GM12873 (cell line): ENCODE data around the gene PACSIN2.

Experiments used
- CTCF ChIP-seq: IDR thresholded peaks from 2 replicates; pipeline ENCODE4 v1.5.1; 2012; ENCODE audit warnings: low read depth, mild to moderate bottlenecking, moderate library complexity, low read length, control low read depth; ENCODE audit not compliant: insufficient read depth; ENCODE audit errors: missing control alignments

The PACSIN2 gene

DNA sequence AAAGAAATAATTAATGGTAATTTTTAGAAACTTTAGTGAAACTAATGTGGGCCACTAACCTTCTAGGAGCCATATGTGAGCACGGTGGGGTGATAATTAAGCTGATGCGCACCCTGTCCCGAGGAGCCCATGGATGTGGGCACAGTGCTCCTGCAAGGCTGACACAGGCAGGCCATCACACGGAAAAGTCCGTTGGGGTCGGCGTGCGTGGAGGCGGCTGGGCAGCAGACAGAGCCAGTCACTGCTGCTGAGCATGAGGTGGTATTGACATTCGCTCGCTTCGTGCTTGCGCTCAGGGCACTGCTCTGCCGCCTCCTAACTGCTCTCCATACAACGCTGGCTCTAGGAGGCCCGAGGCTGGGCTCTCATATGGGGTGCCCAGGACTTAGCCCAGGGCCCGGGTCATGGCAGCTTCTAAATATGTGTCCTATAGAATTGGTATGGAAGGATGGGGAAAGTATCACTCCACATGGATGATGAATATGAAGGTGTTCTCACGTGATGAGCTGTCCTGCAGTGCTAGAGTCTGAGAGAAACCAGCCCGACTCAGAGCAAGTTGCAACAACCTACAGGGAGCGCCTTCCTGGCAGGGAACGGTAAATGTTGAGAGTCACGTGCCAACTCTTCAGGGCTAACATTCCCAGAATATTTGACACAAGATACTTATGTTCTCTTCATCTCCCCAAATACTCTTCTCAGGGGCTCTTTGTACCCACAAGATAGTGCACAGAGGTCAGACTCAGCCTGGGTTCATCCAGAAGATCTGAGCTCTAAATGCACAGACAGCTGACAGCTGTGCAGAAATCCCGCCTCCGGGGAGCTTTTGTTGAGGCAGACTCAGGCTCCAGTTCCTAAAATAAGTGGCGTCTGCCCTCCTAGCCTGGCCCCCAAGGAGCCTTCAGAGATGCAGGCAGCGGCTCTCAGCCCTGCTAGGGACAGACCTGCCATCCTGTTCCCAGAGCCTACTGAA, 107.3 kb downstream of the PACSIN2 start:
- no peak for TF ChIP-seq CTCF

DNA sequence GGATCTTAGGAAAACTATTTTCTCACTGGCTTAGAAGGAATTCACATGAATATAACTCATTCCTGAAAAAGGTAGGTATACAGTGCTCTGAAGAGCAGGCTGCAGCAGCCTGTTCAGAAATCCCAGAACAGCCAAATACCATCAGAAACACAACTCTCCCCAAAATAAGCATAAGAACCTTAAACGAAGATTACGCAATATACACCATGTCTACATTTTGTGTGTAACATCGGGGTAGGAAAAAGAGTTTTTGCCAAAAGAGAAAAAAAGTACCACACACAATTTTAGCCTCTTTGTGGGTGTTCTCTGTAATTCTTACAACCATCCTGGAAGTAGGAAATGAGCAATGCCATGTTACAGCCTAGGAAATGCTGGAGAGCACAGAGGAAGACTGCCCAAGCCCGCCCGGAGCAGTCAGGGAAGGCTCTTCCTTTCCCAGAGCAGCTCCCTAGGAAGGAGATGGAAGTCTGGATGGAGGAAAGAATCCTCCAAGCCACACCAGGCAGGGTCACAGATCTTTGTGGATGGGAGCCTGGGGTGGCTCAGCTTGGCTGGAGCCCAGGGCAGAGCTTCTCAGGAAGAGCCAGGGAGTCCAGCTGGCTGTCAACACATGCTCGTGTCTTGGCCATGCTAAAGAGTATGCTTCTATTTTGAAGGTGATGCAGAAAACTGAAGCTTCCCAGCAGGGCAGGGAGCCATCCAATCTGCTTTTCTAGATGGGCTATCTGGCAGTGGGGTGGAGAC, 108.2 kb downstream of the PACSIN2 start:
- TF ChIP-seq CTCF = no peak

GRCh38 chr22:42905702-42906183, 109.2 kb downstream of the PACSIN2 start:
- TF ChIP-seq CTCF = no peak

DNA sequence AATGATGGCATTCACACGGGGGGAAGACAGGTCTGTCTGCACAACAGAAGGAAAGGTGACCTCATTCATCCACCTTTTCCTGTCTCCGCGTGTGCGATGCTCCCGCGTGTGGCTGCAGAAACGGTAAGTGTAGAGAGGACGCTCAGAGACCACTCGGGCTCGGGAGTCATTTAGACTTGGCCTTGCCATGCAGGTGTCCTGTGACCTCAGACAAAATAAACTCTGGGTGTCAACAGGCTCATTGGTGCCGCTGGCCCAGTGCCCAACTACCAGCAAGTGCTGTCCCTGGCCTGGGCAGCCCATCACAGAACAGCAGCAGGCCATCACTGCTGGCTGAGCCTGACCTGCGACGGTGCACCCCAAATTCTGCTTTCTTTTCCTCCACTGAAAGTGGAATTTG, 109.7 kb downstream of the PACSIN2 start:
- TF ChIP-seq CTCF = no peak

DNA sequence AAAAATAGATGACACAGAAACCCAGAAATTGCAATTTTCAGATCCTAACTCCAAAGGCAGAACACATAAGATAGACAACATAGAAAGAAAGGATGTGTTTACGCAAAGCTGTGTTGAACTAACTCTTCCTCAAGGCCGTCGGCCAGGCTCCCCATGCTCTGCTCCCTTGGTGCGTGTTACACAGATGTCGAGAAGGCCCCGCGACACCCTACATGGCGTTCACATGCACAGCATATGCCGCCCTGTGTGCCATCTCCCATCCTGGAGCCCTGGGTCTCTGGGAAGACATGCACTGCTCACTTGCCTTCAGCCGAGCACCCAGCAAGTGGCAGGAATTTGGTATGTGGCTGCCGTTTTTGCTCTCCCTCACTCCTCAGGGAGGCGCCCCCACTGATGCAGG, 110.9 kb downstream of the PACSIN2 start:
- TF ChIP-seq CTCF = no peak

DNA sequence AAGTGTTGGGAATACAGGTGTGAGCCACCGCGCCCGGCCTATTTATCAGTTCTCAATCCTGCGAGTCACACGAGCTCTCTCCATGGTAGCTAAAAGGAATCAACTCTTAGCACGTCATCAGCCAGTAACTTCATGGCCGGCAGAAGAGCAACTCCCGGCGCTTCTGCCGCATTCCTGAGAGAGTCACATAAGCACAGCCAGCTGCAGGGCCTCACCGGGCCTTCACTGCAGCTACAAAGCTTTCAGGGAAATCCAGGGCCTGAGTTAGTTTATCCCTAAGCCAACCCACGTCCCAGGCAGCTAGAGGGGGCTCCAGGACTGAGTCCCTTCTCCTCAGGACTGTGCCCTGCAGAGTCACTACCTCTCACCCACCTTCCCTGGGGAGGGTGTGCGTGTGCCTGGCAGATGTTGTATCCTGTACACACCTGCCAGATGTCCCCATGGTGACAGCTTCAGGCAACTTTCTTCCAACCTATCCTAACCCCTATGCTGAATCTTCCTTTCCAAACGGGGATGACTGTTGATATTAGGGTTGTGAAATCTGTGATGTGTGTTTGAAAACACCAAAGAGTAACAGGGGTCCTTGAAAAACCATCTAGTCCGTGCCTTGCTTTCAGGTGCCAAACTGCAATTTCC, 112.0 kb downstream of the PACSIN2 start:
- no peak for TF ChIP-seq CTCF
